Fibroblast of lung (primary cell): ENCODE results near the gene ZNF280B.

Experiments
- EZH2 ChIP-seq: IDR thresholded peaks from 2 replicates; pipeline ENCODE4 v1.5.1; 2012; ENCODE audit warnings: low read length, control low read depth, mild to moderate bottlenecking; ENCODE audit errors: missing control alignments
- TF ChIP-seq, protein P1 (sequence below), 2 donors: IDR thresholded peaks in 1 of 2; conservative IDR thresholded peaks in 1 of 2; 1 replicate in 1 of 2; 2 replicates in 1 of 2; pipeline ENCODE4 v1.5.1; 2011 to 2012; ENCODE audit warnings: low read length in 2 of 2, control low read depth in 1 of 2, inconsistent platforms in 1 of 2, low read depth in 1 of 2, mild to moderate bottlenecking in 1 of 2

DNA sequence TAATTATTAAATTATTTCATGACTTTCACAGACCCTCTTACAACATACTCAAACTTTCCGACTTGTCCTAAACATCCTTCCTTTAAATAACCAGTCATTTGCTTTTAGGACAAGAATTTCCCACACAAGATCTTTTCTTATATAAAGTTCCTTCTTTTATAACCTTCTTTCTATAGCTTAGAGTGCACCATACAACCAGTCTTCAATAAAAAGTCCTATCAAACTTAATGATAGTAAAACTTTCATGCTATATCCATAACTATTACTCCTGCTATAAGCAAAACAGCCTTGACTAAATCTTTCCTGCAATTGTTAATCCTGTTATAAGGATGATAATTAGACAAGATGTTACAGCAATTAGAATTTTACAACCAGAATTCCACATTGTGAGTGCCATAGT lies 47.4 kb downstream of the ZNF280B start:
- TF ChIP-seq, protein P1, sequence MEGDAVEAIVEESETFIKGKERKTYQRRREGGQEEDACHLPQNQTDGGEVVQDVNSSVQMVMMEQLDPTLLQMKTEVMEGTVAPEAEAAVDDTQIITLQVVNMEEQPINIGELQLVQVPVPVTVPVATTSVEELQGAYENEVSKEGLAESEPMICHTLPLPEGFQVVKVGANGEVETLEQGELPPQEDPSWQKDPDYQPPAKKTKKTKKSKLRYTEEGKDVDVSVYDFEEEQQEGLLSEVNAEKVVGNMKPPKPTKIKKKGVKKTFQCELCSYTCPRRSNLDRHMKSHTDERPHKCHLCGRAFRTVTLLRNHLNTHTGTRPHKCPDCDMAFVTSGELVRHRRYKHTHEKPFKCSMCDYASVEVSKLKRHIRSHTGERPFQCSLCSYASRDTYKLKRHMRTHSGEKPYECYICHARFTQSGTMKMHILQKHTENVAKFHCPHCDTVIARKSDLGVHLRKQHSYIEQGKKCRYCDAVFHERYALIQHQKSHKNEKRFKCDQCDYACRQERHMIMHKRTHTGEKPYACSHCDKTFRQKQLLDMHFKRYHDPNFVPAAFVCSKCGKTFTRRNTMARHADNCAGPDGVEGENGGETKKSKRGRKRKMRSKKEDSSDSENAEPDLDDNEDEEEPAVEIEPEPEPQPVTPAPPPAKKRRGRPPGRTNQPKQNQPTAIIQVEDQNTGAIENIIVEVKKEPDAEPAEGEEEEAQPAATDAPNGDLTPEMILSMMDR (conservative IDR thresholded peaks at IDR 0.05 in 1 of 2, IDR thresholded peaks at IDR 0.05 in 1 of 2; ENCODE audit: low read depth in 1 of 2, low read length in 2 of 2), result no peak
- no peak for TF ChIP-seq EZH2
